ENCODE results near the gene NCLN. TPM values are rescaled to one million over a fixed set of nuclear protein-coding genes. Genes with fewer than 3 reads are reported as not detected.

Gene NCLN
- total and polyA plus RNA-seq, 9 of the 15 experiments (the other 6 are each of a cell fraction or from before 2014, with no cell fraction given): 3.8 to 126 (median 39.6) TPM

DNA sequence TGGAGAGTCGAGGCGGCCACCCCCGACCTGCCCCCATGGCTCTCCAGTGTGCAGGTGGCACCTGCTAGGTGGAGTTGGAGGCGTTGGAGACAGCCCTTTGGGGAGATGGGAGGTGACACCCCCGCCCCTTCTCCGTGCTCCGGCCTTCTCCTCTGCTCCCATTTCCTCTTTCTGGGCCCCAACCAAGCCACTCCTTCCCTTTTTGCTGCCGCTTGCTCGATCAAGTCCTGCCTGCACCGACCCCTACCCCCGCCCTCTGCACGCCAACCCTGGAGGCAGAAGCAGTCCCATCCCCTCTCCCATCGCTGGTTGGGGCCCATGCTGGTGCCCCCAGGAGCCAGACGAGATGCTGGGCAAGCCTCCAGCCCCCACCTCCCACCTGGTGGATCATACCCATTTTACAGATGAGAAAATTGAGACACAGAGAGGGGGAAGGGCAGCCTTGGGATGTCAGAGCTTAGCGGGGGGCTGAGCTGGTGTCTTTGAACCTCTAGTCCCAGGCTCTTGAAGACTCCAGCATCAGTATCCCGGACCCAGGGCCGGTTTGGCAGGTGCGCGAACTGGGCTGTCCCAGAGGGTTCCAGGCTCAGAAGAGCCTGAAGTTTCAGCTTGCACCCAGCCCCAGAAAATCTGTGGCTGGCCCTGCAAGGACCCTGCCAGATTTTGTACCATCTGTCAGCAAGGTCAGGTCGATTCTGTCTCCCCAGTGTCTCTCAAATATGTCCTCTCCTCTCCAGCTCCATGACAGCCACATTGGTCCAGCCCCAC, 39.6 kb upstream of the NCLN start (continued):
- TF ChIP-seq ZFP30 (CRISPR knock-in tag; IDR thresholded peaks at IDR 0.05; ENCODE audit: borderline replicate concordance): no peak
- TF ChIP-seq PCBP1 (IDR thresholded peaks at IDR 0.05; ENCODE audit: low read depth, low read length, poor library complexity, severe bottlenecking): peak; percentile 13
- no peak for TF ChIP-seq CTCFL (IDR thresholded peaks at IDR 0.05; ENCODE audit: borderline replicate concordance, insufficient read depth, low read depth, low read length, poor library complexity, severe bottlenecking)
- TF ChIP-seq ZNF740 (CRISPR knock-in tag; IDR thresholded peaks at IDR 0.05): 0 out of 2 replicates have a peak, but pooled peaks have one; percentile 24
- TF ChIP-seq ZNF740 (tag; IDR thresholded peaks at IDR 0.05): no peak
- no peak for TF ChIP-seq KLF13 (tag; IDR thresholded peaks at IDR 0.05; ENCODE audit: borderline replicate concordance, low read depth)
- TF ChIP-seq, protein P1, sequence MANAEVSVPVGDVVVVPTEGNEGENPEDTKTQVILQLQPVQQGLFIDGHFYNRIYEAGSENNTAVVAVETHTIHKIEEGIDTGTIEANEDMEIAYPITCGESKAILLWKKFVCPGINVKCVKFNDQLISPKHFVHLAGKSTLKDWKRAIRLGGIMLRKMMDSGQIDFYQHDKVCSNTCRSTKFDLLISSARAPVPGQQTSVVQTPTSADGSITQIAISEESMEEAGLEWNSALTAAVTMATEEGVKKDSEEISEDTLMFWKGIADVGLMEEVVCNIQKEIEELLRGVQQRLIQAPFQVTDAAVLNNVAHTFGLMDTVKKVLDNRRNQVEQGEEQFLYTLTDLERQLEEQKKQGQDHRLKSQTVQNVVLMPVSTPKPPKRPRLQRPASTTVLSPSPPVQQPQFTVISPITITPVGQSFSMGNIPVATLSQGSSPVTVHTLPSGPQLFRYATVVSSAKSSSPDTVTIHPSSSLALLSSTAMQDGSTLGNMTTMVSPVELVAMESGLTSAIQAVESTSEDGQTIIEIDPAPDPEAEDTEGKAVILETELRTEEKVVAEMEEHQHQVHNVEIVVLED (CRISPR knock-in tag; IDR thresholded peaks at IDR 0.05): no peak
- no peak for TF ChIP-seq NONO (IDR thresholded peaks at IDR 0.05; ENCODE audit: low read depth in 2 of 2, low read length in 1 of 2)
- TF ChIP-seq BRF1 (IDR thresholded peaks at IDR 0.05; ENCODE audit: borderline replicate concordance, extremely low read depth, insufficient read length): no peak
